GM12873 (cell line): ENCODE results near the gene LCE2D.

Experiments
- TF ChIP-seq, protein P1 (sequence below): IDR thresholded peaks from 2 replicates; pipeline ENCODE4 v1.5.1; 2012; ENCODE audit warnings: low read depth, mild to moderate bottlenecking, moderate library complexity, low read length, control low read depth; ENCODE audit not compliant: insufficient read depth; ENCODE audit errors: missing control alignments

LCE2D gene

DNA sequence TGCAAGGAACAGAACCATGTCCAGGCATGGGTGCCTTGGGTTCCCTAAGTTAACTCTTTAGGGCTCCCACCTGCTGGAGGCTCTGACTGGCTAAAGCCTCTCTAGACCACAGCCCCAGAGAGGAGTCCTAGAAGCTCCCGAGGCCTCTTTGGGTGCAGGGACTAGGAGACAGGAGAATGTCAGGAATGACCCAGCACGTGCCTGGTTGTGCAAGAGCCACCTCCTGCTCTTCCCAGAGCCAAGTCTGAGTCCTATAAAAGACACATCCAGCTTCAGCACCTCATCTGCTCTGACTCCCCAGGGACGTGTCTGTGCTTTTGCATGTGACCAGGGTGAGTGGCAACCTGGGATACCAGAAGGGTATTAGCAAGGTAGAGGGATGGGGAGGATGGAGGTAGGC is at the start of gene LCE2D:
Gene LCE2D (plus strand): TSS at position 283 of the 400 bp plus-strand sequence. CDS start 726 bp downstream, outside the sequence.
- TF ChIP-seq, protein P1, sequence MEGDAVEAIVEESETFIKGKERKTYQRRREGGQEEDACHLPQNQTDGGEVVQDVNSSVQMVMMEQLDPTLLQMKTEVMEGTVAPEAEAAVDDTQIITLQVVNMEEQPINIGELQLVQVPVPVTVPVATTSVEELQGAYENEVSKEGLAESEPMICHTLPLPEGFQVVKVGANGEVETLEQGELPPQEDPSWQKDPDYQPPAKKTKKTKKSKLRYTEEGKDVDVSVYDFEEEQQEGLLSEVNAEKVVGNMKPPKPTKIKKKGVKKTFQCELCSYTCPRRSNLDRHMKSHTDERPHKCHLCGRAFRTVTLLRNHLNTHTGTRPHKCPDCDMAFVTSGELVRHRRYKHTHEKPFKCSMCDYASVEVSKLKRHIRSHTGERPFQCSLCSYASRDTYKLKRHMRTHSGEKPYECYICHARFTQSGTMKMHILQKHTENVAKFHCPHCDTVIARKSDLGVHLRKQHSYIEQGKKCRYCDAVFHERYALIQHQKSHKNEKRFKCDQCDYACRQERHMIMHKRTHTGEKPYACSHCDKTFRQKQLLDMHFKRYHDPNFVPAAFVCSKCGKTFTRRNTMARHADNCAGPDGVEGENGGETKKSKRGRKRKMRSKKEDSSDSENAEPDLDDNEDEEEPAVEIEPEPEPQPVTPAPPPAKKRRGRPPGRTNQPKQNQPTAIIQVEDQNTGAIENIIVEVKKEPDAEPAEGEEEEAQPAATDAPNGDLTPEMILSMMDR = no peak

GRCh38 chr1:152613511-152613910 is 49.7 kb upstream of the LCE2D start, which contains the start of gene LCE3B:
TSS of gene LCE3B (plus strand) at chr1:152613811. CDS start at chr1:152613811, 0 bp downstream.
- TF ChIP-seq, protein P1 = no peak

- TF ChIP-seq, protein P1 = no peak
Measured at GRCh38 chr1:152621993-152622392, 41.2 kb upstream of the LCE2D start.

GRCh38 chr1:152622803-152623202 is 40.4 kb upstream of the LCE2D start, which contains the start of gene LCE3A:
TSS of gene LCE3A (minus strand) at chr1:152623103. CDS start at chr1:152623103, 0 bp downstream.
- TF ChIP-seq, protein P1 = no peak

DNA sequence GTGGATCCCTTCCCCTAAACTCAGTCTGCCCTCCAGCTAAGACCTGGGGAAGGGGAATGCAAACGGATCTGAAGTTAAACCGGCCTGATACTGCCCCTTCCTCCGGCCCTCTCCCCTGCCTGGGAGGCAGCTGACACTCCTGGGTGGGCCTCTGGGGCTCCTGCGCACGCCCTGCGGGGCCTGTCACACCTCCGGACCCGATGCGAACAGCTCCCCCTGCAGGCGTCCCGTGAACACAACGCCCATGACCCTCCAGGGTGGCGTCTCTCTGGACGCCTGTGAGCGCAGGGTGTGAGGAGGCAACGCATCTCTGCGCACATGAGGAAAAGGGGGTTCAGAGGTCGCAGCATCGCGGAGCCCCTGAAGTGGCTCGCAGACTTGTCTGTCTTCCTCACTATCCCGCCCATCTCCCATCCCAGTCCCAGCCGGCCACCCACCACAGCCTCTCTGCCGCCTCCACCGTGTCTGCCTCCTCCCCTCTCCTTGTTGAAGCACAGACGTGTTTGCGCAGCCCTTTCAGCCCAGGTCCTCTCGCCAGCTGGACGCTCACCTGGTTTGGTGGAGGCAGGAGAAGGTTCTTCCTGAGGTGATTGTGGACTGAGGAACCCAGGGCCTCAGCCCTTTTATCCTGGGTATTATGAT is 39.9 kb upstream of the LCE2D start:
- TF ChIP-seq, protein P1 = peak; percentile 65

DNA sequence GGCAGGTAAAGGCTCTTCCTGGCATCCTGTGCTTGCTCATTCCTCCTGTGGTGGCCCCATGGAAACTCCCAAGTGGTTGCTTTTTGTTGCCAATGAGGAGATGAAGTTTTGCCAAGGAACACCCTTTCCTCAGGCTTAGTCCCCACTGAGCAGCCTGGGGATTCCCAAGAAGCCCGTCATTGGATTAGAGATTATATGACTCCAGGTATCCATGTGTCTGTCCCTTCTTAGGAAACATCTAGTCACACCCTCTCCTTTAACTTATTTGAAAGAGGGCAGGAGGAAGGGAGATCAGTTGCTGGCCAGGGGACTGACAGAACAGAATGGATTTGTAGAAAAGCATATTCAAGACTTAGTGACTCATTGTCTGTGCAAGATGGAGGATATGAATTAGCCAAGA is 36.4 kb upstream of the LCE2D start:
- TF ChIP-seq, protein P1 = no peak

DNA sequence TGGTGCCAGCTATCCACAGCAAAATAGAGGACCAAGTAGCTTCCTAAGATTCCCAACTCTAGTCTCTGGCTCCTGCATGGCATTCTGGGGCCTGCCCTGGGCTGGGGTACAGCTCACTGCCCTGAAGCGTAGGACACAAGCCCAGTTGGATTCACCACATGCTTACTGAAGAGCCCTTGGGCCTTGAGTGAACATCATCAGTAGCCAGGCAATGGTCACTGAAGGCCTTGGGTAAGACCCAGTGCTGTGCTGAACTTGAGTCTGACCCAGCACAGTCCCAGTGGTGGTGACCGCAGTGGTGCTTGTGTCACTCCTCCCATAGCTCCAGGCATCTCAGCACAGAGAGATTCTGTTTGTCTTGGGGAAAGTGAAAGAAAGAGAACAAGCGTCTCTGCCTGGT is 32.6 kb upstream of the LCE2D start:
- TF ChIP-seq, protein P1 = no peak
